ENCODE measurements around the gene HSPA2. TPM values are rescaled to one million over a fixed set of nuclear protein-coding genes. Genes with fewer than 3 reads are reported as not detected.
A peak's percentile ranks its signal among the peaks of the same experiment; 100 is the strongest.

HSPA2 gene
- total RNA-seq, result 34.0 TPM
- long read RNA-seq, transcript HSPA2-201 (1 exons, 2,767 nt), result major isoform, 202 of 203 reads
- long read RNA-seq, partial matches to known transcripts, result 0 of 203 reads
- long read RNA-seq, other reads (novel, unspliced or antisense), result 1 of 203 reads

- H3K4me1 ChIP-seq, result peaks cover 24% of the 10 kb centered on the region
- intact Hi-C loops (cut with micrococcal nuclease), result no loop called here
- H3K27ac ChIP-seq (replicated peaks), result peak within 1 kb of the TSS; percentile 84
- DNase-seq, result peak; percentile 99
- TF ChIP-seq, protein P1, sequence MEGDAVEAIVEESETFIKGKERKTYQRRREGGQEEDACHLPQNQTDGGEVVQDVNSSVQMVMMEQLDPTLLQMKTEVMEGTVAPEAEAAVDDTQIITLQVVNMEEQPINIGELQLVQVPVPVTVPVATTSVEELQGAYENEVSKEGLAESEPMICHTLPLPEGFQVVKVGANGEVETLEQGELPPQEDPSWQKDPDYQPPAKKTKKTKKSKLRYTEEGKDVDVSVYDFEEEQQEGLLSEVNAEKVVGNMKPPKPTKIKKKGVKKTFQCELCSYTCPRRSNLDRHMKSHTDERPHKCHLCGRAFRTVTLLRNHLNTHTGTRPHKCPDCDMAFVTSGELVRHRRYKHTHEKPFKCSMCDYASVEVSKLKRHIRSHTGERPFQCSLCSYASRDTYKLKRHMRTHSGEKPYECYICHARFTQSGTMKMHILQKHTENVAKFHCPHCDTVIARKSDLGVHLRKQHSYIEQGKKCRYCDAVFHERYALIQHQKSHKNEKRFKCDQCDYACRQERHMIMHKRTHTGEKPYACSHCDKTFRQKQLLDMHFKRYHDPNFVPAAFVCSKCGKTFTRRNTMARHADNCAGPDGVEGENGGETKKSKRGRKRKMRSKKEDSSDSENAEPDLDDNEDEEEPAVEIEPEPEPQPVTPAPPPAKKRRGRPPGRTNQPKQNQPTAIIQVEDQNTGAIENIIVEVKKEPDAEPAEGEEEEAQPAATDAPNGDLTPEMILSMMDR (IDR thresholded peaks at IDR 0.05; ENCODE audit: borderline replicate concordance), result peak; percentile 88
- peaks cover 9% of the 10 kb centered on the region for H3K27me3 ChIP-seq (ENCODE audit: low read depth)
- peak within 1 kb of the TSS; percentile 80 for H3K4me3 ChIP-seq
- peaks cover 6% of the 10 kb centered on the region for H3K9me3 ChIP-seq (replicated peaks)
- H3K36me3 ChIP-seq, result no peaks in the 10 kb centered on the region
These were observed at the start of gene HSPA2 for GRCh38 chr14:64540208-64541202. TSS of gene HSPA2 (plus strand) at chr14:64540741. CDS start at chr14:64540850, 109 bp downstream.

DNA sequence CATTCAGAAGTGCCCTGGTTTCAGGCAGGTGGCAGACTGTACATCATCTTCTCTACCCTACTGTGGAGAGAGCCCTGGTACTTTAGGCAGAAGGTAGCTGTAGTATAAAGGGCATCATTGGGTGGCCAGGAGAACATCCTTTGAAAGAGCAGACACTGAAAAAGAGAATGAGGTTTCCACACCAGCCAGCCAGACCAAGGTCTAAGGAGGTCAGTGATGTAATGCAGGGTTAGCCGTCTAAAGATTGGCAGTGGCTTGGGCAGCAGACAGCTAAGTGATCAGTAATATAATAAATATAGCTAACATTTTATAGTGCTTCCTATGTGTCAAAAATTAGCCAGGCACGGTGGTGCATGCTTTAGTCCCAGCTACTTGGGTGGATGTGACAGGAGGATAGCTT lies 48.9 kb upstream of the HSPA2 start:
- peaks cover 45% of the 10 kb centered on the region for H3K4me1 ChIP-seq
- DNase-seq, result no peak
- no peaks in the 10 kb centered on the region for H3K27me3 ChIP-seq (ENCODE audit: low read depth)
- H3K4me3 ChIP-seq, result no peak overlapping the region
- H3K36me3 ChIP-seq, result peaks cover 35% of the 10 kb centered on the region
- H3K27ac ChIP-seq (replicated peaks), result peak overlapping the region; percentile 9
- intact Hi-C loops (cut with micrococcal nuclease), result no loop called here
- TF ChIP-seq, protein P1 (IDR thresholded peaks at IDR 0.05; ENCODE audit: borderline replicate concordance), result no peak
- H3K9me3 ChIP-seq (replicated peaks), result no peaks in the 10 kb centered on the region

- TF ChIP-seq, protein P1 (IDR thresholded peaks at IDR 0.05; ENCODE audit: borderline replicate concordance), result no peak
- peaks cover 53% of the 10 kb centered on the region for H3K4me1 ChIP-seq
- no peak overlapping the region for H3K4me3 ChIP-seq
- H3K27ac ChIP-seq (replicated peaks), result peak overlapping the region; percentile 65
- DNase-seq, result no peak
- peaks cover 16% of the 10 kb centered on the region for H3K36me3 ChIP-seq
- no peaks in the 10 kb centered on the region for H3K27me3 ChIP-seq (ENCODE audit: low read depth)
- H3K9me3 ChIP-seq (replicated peaks), result no peaks in the 10 kb centered on the region
- intact Hi-C loops (cut with micrococcal nuclease), result no loop called here
These were observed 47.1 kb upstream of the HSPA2 start for GRCh38 chr14:64493455-64493854.

- H3K27me3 ChIP-seq (ENCODE audit: low read depth), result no peaks in the 10 kb centered on the region
- intact Hi-C loops (cut with micrococcal nuclease), result no loop called here
- DNase-seq, result no peak
- TF ChIP-seq, protein P1 (IDR thresholded peaks at IDR 0.05; ENCODE audit: borderline replicate concordance), result no peak
- no peak overlapping the region for H3K4me3 ChIP-seq
- H3K9me3 ChIP-seq (replicated peaks), result no peaks in the 10 kb centered on the region
- peaks cover 62% of the 10 kb centered on the region for H3K4me1 ChIP-seq
- H3K36me3 ChIP-seq, result peaks cover 1% of the 10 kb centered on the region
- H3K27ac ChIP-seq (replicated peaks), result peak overlapping the region; percentile 65
These were observed 45.3 kb upstream of the HSPA2 start for GRCh38 chr14:64495252-64495651.

DNA sequence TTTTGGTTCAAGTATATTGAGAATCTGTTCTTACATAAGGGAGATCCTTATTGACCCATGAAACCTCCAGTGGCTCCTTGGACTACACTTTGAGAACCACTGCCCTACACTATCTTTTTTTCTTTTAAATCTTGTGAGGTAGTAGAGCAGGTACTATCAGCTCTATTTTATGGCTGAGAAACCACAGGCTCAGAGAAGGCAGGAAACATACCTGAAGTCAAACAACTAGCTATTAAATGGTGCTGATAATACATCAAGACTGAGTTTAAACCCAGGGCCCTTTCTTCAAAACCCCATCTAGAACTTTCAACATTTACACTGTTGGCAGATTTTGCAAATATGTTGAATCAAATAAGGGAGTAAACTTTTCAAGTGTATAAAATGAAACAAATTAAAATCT lies 43.8 kb upstream of the HSPA2 start:
- TF ChIP-seq, protein P1 (IDR thresholded peaks at IDR 0.05; ENCODE audit: borderline replicate concordance), result no peak
- intact Hi-C loops (cut with micrococcal nuclease), result no loop called here
- Histone ChIP-seq H3K36me3 (no peaks in the 10 kb centered on the region), H3K4me3 (no peak overlapping the region), H3K9me3 (replicated peaks) (no peaks in the 10 kb centered on the region), H3K4me1 (peaks cover 67% of the 10 kb centered on the region), H3K27me3 (ENCODE audit: low read depth) (no peaks in the 10 kb centered on the region), H3K27ac (replicated peaks) (peak overlapping the region; percentile 74)
- DNase-seq, result no peak

Data from left ventricle myocardium inferior (tissue), 1 donor.